GM19035 (cell line): ENCODE results near the gene AMH.

Source experiments
- ATAC-seq: cut with Tn5 transposase; IDR thresholded peaks from one replicate; pipeline ENCODE4 v1.9.1; 2021; ENCODE audit not compliant: unreplicated experiment

Gene AMH

DNA sequence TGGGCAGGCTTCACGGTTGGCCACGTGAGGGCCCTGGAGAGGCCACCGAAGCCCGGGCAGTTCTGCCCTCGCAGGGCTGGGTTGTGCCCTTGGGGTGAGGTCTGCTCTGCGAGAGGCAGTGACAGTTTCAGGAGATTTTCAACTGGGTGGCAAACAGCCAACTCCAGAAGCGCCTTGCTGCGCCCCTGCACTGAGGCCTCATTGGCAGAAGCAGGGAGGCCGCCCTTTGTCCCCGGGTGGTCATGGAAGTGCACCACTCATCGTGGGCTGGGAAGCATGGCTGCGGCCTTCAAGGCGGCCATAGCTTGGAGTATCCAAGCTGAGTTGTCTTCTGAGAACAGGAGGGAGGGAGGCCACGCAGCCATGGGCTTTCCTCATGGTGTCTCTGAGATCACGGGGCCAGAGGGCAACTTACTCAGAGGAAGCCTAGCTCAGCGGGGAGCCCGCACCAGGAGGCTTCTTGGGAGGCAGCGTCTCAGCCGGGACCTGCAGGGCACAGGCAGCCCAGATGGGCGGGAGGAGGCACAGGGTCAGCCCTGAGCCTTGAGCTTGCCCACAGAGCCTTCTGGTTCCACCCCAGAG is 27.8 kb upstream of the AMH start:
- ATAC-seq, result no peak

GRCh38 chr19:2221918-2222317 is 27.2 kb upstream of the AMH start:
- ATAC-seq, result no peak

GRCh38 chr19:2223391-2223790 is 25.7 kb upstream of the AMH start:
- ATAC-seq, result no peak

DNA sequence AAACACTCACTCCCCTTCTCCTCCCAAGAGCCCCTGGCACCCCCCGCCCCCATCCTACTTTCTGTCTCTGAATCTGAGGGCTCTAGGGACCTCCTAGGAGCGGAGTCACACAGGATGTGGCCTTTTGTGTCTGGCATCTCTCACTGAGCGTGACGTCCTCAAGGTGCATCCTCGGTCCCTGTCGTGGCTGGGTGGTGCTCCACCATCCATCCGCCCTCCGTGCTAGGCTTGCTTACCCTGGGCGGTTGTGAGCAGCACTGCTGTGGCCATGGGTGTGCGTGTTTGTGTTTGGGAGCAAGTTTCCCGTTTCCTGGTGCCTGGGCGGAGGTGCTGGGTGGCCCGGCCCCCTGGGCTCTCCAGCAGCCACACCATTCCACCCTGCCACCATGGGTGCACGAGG is 25.2 kb upstream of the AMH start:
- no peak for ATAC-seq

DNA sequence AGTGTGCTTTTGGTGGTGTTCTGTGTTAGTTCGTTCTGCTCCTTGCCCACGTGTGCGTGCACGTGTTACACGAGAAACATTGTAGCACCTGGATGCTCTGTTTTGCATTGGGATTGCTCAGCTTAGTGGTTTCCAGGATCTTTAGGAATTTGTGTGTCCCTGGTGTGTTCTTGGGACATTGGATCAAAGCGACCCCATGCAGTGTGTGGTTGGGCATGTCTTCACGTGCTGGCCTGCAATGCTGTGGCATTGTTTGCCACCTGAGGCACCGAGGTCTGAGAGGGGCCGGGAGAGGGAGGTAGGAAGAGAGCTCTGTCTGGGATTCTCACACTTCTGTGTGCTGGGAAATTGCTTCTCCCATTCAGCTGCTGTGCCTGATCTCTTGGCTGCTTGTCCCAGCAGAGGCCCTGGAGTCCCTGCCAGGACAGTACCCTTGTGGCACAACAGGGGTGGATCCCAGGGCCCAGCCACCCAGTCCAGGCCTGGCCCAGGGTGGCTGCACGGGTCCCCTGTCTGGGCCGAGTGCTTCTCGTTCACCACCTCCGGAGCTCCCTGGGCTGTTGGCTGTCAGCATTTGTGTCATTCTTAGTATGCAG is 24.3 kb upstream of the AMH start:
- no peak for ATAC-seq

DNA sequence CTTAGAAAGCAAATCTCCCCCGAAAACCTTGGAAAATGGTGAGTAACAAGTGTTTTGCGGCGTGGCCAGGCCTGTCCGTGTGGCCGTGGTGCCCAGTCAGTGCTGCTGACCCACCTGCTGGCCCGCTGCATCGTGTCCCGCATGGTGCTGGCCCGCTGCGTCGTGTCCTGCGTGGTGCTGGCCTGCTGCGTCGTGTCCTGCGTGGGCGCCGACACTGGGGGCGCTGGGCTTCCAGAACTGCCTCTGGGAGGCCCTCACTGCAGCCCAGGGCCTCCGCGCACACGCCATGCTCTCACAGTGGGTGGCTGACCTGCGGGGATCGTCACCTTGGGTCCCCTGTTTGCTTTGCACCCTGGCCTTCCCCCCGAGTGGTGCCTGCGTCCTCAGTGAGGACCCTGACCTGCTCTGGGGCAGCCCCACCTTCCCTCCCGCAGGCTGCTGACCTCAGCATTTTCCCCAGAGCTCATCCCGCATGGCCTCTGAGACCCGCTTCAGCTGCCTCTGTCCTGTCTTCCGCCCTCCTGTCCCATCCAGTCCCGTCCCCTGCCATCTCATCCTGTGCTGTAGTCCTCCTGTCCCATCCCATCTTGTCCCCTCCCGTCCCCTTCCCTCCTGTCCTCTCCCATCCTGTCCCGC is 23.6 kb upstream of the AMH start:
- ATAC-seq, result no peak

- no peak for ATAC-seq
Observed at GRCh38 chr19:2226051-2226839, 22.9 kb upstream of the AMH start.

DNA sequence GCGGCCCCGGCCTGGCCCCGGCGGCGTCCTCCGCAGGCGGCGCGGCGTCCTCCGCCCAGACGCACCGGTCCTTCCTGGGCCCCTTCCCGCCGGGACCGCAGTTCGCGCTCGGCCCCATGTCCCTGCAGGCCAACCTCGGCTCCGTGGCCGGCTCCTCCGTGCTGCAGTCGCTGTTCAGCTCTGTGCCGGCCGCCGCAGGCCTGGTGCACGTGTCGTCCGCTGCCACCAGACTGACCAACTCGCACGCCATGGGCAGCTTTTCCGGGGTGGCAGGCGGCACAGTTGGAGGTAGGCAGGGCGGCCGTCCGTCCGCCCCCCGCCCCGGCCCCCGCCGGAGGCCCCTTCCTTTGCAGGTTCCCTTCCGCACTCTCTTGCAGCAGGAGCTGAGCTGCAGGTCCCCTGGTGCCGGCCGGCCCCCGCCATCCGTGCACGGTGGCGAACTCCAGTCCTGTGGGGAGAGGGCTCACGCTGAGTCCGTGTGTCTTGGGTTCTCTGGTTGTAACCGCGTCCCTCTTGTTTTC is 22.2 kb upstream of the AMH start:
- no peak for ATAC-seq

- ATAC-seq, result no peak
Observed at GRCh38 chr19:2227415-2228156, 21.5 kb upstream of the AMH start.

- ATAC-seq, result no peak
Observed at GRCh38 chr19:2228157-2229030, 20.7 kb upstream of the AMH start.

- no peak for ATAC-seq
Observed at GRCh38 chr19:2229103-2230032, 19.8 kb upstream of the AMH start.

DNA sequence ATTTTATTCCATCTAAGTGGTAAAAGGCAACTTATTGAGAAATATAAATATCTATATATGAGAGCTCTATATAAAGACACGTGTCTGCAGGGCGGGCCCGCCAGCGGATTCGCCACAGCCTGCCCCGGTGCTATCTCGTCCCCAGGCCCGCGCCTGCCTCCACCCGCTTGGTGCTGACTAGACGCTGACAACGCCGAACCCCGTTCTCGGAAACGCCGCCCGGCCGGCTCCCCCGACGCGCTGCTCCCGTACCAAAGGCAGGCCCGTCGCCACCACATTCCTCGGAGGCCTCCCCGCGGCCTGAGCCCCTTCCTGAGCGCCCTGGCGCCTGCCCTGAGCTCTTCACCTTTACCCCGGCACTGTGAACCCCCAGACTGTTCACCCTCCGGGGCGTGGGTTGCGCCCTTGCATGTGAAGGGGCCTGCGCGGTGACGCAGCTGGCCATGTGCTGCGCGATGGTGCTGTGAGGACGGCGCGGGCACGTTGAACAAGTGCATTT is 19.0 kb upstream of the AMH start:
- no peak for ATAC-seq

DNA sequence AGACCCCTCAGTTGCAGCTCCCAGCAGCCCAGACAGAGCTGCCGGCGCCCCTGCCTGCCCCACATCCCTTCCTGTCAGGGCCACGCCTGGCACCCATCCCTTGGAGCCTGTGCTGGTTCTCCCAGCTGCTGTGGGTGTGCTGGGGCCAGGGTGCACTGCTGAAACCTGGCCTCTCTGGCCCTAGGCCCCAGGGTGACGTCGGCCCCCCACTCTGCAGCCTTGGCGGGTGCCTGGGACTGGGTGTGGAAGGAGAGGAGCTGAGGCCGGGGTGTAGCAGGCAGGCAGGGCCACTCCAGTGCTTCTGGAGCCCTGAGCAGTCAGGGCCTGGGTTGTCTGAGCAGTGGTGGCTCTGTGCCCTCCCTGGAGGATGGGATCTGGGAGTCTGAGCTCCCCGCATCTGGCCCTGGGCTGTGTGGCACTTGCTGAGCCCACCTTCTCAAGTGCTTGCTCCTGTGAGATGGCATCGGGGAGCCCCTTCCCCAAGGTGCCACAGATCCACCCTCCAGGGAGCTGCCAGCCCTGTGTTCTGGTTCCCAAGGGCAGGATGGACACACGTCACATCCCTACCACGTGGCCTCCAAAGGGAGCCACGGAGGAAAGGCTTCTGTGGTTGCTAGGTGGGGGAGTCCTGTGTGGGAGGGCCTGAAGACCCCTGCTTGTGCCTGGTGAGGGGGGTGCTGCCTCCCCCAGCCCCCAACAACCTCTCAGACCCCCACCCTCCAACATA is 18.2 kb upstream of the AMH start:
- no peak for ATAC-seq

DNA sequence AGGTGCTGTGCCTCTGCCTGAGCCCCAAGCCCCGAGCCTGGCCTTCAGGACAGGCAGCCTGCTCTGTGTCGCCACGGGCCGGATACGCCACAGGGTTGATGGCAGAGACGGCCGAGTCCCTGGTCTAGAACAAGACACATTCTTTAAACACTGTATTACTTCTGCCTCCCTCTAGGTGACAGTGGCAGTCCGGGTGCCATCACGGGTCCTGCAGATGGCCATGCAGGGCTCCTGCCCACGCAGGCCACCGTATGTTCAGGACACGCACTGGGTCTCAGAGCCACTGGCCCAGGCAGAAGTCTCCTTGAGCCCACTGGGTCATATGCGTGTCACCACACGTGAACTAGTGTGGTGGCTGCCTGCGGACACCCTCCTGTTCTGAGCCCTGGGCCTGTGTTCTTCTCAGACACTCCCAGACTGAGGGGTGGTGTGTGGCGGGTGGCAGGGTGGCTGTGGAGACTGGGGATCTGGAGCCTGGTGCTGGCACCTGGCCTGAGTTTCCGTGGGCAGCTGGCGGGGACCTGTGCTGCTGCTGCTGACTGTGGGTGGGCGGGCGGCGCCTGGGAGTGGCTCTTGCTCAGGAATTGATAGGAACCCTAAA is 17.4 kb upstream of the AMH start:
- ATAC-seq, result no peak

DNA sequence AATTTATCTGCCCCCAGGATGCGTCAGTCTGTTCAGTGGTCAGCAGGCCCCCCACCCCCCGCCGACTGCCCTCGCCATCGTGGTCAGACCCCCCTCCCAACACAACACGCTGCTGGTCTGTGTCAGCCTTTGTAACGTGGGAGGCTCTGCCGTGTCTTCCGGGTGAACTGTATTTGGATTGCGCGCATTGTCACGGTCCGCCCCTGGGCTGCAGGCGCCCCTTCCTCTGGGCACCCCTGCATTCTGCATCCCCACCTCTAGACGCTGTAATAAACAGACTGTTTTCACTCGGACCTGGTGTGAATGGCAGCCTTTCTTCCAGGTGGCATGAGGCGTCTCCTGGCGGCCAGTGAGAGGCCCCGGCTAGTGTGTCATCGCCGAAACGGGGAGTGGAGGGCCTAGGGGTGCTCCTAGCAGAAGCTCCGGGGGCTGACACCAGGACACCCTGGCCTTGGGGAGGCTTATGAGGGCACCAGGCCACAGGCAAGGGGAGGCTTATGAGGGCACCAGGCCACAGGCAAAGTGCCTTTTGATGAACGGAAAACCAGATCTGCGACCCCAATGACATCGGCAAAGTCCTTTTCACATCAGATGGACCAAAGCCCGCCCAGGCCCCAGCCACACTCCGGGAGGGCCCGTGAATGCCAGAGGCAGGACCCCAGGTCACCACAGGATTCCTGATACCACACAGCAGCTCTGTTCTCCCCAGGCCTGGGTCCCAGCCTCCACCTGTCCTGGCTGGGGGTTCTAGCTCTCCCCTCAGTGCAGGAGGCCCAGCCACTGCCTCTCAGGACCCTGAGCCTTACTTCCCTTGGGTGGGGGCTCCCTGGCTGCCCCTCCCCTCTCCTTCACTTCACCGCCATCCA is 16.6 kb upstream of the AMH start:
- ATAC-seq, result no peak

- no peak for ATAC-seq
Observed at GRCh38 chr19:2233601-2234280, 15.4 kb upstream of the AMH start.
